Tongue (tissue), 2 donors: ENCODE data around the gene RSPH6A. TPM values are rescaled to one million over a fixed set of nuclear protein-coding genes. Genes with fewer than 3 reads are reported as not detected.

Source experiments
- DNase-seq: peaks from one replicate; pipeline ENCODE4 v3.0.0-alpha.2; 2015
- total RNA-seq: library from RNA; depleted of rRNA; stranded (reverse); fragments of >200 nt; gene quantifications from one replicate; pipeline ENCODE4 v1.2.3, GENCODE V29; 2014

The RSPH6A gene
- total RNA-seq, 1 donor from 2014 or later, result not detected

DNA sequence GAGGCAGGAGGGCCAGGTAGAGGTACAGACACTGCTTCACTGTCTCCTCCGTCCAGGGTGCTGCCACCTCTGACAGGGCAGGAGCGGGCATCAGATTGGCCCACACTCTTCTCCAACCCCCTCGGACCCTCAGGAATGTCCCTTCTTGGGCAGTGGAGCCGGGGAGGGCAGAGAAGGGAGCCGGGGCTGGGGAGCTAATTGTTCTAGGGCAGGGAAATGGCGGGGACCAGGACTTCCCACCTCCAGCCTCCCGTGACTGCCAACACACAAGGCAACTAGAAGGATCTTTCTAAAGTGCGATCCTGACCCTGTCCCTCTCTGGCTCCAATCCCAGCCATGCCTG, 10.1 kb upstream of the RSPH6A start:
- no peak for DNase-seq

- no peak for DNase-seq
Observed at GRCh38 chr19:45824531-45825262, 9.6 kb upstream of the RSPH6A start.

- no peak for DNase-seq
Observed at GRCh38 chr19:45824041-45824471, 8.9 kb upstream of the RSPH6A start.

DNA sequence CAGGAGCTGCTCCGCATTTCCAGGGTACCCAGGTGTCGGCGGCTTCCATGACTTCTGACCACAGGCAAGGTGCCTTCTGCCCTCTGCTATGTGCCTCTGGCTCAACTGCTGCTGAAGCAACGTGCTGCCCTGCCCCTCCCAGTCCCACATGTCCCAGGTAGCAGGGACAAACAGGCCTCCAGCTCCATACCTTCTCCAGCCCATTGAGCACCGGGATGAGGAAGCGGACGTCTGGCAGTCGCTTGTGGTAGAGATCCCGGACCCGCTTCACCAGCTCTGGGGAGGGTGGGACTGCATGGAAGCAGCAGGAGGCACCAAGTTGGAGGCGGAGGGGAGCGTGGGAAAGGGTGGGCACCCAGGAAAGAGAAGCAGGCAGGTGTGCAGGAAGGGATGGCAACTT, 8.1 kb upstream of the RSPH6A start:
- DNase-seq, result no peak

GRCh38 chr19:45822716-45823115, 7.6 kb upstream of the RSPH6A start:
- DNase-seq, result no peak

GRCh38 chr19:45821570-45821969, 6.5 kb upstream of the RSPH6A start:
- no peak for DNase-seq

DNA sequence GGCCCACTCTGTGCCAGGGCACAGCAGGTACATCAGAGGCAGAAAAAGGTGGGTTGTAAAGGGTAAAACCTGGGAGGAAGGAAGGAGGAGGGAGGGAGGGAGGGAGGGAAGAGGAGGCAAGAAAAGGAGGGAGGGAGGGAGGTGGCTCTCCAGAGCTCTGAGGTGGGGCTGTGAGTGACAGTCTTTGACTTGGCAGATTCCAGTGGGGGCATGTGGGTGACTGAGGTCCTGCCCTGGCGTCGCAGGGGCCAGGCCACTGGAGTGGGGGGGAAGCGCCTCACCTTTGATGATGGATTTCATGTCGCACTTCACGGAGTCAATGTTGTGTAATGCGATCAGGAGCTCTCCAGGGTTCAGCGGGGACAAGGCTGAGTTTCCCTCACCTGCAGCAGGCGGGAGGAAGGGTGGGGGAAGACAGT, 6.0 kb upstream of the RSPH6A start:
- no peak for DNase-seq

DNA sequence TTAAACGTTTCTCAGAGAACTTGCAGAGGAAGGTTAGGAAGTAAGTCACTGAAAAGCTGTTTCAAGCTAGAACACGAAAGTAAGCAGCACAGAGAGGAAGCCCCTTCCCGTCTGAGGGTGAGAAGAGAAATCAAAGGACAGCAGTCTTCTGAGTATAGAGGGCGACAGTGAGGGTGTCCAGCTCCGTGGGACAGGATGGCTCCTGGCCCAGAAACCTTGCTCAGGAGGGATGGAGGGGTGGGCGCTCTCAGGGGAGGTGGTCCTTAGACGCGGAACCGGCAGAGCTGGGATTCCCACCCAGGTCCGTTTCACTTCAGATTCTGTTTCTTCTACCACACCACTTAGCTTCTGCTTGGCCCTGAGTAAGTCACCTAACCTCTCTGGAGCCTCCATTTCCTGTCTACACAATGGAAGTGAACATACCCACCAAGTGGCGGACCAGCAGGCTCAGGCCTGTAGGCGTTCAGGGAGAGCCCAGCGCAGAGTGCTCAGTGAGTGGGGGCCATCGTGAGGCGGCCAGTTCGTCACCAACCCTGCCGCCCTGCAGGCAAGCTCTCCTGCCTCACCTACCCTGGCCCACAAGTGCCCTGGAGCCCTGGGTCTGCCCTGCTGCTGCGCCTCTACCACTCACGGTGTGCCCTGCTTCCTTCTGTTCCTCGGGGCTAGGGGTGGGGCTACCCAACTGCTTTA, 5.5 kb upstream of the RSPH6A start:
- no peak for DNase-seq

DNA sequence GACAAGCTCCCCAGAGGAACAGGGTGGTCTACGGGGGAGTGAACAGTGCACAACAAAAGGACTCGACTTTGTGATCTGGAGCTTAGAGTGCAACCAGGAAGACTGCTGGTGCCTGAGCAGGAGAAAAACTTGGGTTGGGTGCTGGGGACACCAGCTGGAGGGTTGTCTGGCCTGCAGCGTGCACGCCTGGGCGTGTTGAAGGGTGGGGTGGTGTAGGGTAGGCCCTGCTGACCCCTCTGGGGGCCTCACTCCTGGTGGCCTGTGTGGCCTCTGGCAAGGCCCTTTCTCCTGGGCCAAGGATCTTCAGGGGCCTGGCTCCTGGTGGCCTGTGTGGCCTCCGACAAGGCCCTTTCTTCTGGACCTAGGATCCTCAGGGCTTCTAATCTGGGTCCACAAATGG, 4.7 kb upstream of the RSPH6A start:
- DNase-seq, result no peak

DNA sequence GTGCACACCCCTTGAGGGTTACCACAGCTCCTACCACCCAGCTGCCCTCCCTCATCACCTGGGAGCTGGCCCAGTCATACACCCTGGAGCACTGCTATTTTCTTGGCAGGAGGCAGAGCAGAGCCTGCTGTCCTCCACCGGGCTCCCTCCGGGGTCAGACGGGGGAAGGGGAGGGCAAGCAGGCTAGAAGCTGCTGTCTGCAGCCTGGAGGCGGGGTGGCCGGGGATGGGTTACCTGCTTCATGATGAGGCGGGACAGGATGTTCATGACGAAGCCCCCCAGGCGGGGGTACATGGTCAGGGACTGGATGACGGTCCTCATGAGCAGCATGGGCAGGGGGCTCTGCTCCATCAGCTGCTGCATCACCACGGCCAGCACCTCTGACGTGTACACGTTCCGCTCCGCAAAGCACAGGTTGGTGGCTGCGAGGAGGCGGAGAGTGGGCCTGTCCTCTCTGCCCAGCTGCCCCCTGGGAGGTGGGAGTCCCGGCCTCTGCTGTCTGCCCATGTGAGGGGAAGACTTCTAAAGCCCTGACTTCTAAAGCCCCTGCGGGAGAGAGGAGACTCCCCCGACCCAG, 2.7 kb upstream of the RSPH6A start:
- DNase-seq, result no peak

DNA sequence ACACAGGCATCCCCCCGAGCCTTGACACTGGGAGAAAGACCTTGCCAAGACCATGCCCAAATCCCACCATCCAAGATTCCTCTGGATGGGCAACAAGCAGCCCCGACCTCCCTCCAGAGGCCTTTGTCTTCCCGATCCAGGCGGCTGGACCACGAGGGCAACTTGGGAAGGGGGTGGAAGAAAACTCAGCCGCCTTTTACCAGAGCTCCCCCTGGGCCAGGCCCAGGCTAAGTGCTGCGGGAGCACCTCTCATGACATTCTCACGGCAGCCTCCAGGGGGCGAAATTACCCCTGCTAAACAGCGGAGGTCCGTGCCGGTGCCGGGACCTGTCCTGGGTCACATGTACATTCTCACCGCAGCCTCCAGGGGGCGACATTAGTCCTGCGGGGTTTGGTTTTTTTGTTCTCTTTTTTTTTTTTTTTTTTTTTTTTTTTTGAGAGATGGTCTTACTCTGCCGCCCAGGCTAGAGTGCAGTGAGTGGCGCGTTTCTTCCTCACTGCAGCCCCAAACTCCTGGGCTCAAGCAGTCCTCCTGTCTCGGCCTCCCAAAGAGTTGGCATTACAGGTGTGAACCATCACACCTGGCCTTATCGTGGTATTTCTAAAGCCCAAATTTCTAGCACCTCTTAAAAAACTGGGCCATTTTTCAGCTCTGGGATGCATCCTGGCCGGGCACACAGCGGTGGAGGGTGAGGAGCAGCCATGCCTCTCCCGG, 2.1 kb upstream of the RSPH6A start:
- DNase-seq, result peak; percentile 97

- DNase-seq, result no peak
Observed at GRCh38 chr19:45816236-45817009, 1.3 kb upstream of the RSPH6A start.

GRCh38 chr19:45815481-45816216, 541 bp upstream of the RSPH6A start:
- DNase-seq, result peak; percentile 80

DNA sequence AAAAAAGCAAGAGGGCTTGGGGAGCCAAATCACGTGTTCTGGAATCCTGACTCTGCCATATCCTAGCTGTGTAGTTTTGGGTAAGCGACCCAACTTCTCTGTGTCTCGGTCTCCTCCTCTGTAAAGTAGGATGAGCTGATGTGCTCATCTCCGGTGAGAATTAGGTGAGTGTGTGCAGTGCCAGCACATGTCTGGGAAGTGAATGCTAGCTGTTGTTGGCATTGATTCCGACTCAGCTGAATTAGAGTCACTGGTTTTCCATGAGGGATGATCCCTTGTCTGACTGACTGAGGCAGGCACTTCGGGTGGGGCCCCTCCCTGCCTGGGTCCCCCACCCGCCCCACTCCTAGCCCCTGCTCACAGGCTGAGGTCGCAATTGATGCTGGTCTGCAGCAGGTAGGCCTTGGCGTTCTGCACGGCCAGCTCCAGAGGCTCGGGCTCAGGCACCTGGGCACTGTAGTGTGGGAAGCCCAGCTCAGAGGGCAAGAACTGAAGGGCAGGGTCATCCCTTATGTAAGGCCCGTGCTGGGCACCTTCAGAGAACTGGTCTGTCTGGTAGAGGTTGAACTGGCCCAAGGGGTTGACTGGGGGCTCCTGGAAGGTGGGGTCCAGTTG, 835 bp downstream of the RSPH6A start:
- DNase-seq, result no peak

DNA sequence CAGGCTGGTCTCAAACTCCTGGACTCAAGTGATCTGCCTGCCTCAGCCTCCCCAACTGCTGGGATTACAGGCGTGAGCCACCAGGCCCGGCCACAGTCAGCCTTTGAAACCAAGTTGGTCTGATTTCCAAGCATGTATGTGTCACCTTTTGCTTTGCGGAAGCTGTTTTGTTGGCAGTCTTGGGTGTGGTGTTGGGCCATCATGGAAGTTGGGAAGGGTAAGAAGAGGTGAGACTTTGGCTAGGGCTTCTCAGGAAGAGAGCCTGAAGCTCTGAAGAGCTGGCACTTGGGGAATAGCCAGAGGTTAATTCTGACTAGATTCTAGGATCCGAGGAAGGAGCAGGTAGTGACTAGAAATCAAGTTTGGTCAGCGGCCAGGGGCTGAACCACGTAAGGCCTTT, 2.8 kb downstream of the RSPH6A start:
- DNase-seq, result no peak

DNA sequence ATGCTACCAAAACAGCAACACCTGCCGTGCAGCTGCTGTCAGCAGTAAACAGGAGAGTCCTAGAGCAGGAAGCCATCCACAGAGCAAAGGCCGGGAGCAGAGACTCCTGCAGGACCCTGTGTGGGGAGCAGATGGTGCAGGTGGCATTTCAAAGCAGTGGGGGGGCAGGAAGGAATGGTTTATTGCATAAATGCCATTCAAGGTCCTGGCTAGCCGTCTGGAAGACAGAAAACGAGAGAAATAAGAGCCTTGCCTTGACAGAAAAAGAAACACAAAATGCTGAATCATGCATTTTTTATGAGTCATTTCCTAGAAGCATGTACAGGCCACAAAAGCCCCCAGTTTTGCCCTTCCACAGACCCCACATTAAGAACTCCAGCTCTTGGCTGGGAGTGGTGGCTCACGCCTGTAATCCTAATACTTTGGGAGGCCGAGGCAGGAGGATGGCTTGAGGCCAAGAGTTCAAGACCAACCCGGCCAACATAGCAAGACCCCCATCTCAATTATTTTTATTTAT, 5.4 kb downstream of the RSPH6A start:
- no peak for DNase-seq

GRCh38 chr19:45805719-45806118, 9.4 kb downstream of the RSPH6A start:
- DNase-seq, result no peak

DNA sequence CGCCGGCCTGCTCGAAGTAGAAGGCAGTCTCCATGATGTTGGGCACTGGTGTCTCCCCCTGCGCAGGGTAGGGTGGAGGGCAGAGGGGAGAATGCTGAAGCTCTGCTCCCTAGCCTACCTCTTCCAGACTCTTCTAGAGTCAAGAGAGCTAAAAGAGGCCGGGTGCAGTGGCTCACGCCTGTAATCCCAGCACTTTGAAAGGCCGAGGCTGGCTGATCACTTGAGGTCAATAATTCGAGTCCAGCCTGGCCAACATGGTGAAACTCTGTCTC, 10.2 kb downstream of the RSPH6A start:
- no peak for DNase-seq

- DNase-seq, result no peak
Observed at GRCh38 chr19:45804140-45804958, 10.8 kb downstream of the RSPH6A start.

DNA sequence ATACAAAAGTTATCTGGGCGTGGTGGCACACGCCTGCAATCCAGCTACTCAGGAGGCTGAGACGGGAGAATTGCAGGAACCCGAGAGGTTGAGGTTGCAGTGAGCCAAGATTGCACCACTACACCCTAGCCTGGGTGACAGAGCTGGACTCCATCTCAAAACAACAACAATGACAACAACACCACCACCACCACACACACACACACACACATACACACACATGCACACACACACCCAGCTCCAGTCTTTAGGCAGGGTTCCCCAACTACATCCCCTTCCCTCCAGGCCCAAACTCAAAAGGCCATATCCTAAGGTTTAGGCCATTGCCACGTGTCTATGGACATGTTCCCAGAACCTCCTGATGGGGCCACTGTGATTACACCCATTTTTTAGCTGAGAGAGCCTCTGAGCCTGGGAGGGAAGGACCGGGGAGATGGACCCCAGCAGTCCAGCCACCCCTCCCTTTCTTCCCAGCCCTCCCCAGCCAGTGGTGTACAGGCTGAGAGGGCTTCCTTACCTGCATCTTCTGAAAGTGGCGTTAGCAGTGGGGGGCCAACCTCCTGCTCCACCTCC, 13.4 kb downstream of the RSPH6A start:
- no peak for DNase-seq
